ENCODE data around the gene PTPN7.
"Not testable (repeated sequence)": the region's sequence is repeated elsewhere in the genome, so short reads cannot be mapped to it uniquely, and the experiment has no call there.

Gene PTPN7

DNA sequence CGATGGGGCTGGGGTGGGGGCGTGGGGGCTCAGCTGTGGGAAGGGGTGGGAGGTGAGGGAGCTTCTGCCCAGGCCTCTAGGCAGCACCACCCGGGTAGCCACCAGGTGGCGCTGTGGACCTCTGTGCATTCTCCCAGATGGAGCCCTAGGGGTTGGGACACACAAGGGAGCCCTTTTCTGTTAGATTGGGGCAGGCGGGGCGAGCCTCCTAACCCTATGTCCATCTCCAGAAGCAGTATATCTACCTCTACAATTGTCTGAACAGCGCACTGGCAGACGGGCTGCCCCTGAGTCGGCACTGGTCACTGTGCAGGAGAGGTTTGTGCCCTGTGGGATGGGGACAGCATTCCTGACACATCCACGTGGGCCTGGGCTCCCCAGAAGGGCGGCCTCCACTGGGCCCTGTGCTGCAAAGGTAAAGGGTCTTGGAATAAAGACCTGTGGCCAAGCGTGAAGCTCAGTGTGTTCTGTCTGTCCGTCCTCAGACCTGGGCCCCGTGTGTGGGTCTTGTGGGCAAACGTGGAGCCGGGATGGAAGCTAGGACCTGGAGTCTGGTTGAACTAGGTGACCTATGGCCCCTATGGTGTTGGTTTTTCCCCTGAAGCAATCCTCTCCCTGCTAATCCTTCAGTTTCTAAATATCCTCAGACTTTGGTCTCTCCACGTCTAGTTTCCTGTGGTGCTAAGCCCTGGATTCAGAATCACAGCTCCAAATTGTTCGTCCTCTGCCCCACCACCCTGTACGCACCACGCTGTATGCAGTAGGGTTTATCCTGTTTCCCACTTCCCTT lies 28.8 kb upstream of the PTPN7 start:
- DNase-seq = peak; percentile 90

DNA sequence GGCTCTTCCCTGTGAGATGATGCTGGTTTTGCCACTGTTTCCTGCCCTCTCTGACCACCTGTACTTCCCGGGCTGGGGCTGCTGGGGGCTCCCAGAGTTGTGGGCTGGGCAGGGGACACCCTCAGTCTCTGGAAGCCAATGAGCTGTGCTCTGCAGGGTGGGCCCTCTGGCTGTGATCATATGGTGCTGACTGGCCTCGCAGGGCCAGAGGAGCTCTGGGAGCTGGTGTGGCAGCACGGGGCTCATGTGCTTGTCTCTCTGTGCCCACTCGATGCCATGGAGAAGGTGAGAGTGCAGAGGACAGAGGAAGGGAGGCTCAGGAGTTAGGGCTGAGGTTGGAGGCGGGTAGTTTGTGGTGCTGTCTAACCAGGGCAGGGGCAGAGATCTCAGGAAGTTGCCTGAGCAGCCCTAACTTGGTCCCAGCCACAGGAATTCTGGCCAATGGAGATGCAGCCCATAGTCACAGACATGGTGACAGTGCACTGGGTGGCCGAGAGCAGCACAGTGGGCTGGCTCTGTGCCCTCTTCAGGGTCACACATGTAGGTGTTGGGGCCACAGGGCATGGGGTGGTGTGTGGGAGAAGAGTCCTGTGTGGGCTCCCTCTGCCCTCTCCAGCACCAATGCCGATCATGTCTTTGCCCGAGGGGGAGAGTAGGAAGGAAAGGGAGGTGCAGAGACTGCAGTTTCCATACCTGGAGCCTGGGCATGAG lies 27.4 kb upstream of the PTPN7 start:
- no peak for DNase-seq

DNA sequence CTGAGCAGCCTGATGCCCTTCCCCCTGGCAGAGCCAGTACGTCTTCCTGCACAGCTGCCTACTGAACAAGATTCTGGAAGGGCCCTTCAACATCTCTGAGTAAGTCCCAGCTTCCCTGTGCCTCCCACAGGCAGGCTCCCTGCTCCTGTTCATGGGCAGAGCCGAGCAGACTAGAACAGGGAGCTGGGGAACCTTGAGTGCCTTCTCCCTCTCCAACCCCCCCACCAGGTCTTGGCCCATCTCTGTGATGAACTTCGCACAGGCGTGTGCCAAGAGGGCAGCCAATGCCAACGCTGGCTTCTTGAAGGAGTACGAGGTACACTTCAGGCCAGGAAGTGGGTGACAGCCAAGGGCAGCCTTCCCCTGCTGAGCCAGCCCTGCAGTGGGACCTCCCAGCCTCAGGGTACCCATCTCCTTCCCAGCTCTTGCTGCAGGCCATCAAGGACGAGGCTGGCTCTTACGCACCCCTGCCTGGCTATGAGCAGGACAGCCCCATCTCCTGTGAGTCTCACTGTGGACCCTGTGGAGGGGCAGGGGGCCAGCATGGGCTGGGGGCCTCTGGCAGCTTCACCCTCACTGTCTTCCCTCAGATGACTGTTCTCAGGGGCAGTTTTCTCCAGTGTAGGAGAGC lies 26.8 kb upstream of the PTPN7 start:
- DNase-seq = no peak

GRCh38 chr1:202186327-202186726 lies 25.9 kb upstream of the PTPN7 start:
- no peak for DNase-seq

- DNase-seq = peak; percentile 89
These were observed 24.5 kb upstream of the PTPN7 start for GRCh38 chr1:202184750-202185460.

GRCh38 chr1:202182040-202182877 lies 21.9 kb upstream of the PTPN7 start:
- DNase-seq = no peak

DNA sequence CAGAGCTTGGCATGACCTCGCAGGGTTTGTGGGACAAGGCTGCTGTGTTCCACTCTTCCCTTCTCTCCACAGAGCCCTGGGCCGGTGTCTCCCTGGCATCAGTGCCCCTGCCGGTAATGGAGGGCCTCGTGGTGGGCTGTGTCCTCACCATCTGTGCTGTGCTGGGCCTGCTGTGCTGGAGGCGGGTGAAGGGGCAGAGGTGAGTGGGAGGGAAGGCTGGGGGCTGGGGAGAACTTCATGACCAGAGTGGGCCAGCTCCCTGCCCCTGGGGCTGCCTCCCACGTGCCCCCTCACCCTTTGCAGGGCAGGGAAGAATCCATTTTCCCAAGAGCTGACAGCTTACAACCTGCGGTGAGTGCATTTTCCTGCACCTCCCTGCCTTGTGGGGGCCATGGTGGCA lies 21.2 kb upstream of the PTPN7 start:
- DNase-seq = no peak

GRCh38 chr1:202180751-202181139 lies 20.3 kb upstream of the PTPN7 start:
- DNase-seq = not testable (repeated sequence)

DNA sequence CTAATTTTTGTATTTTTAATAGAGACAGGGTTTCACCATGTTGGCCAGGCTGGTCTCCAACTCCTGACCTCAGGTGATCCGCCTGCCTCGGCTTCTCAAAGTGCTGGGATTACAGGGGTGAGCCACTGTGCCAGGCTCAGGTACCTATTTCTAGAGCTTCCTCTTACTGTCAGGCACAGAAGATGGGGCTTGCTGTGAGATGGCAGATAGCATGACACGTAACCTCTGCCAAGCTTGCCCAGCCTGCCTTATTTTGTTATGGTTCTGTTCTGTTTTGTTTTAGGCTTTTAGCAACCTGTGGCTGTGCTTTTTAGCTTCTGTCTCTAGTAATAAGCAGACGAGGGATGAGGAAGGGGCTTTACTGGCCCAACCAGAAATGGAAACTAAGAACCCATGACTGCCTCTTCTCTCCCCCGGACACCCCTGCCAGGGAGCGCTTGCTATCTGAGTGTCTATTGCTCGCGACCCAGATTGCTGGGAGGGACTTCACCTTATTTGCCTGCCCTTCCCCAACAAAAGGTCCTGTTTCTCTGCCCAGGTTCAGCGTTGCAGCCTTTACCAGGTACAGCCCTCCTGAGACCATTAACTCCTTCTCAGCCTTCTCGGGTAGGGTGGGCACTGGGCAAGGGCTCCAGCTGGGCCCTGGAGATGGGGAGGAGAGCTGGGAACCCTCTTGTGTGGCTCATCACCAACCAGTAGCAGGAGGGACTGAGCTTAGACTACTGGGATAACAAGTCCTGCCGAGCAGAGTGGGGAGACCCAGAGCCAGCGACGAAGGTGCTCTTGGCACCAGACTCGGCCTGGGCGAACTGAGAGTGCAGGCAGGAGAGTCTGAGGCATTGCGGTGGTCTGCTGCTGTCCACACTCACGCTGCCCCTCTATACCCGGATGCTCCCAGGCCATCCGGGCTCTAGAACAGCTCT lies 19.7 kb upstream of the PTPN7 start:
- DNase-seq = no peak

- no peak for DNase-seq
These were observed 16.8 kb upstream of the PTPN7 start for GRCh38 chr1:202176949-202177927.

DNA sequence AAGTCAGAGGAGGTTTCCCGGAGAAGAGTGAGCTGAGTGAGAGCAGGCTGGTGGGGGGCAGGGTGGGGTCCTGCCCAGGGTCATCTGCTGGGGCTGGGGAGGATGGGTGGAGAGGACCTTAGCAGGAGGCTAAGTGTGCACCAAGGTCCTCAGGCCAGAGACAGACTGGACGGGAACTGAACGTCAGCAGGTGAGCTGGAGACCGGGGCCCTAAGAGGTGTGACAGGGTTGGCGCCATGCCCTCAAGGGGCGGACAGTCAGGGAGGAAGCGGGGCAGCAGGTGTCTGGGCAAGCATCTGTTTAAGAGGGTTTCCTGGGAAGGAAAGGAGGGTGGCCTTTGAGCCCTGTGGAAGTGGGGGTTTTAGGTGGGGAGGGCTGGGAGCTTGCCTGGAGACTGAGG lies 13.6 kb upstream of the PTPN7 start:
- no peak for DNase-seq

DNA sequence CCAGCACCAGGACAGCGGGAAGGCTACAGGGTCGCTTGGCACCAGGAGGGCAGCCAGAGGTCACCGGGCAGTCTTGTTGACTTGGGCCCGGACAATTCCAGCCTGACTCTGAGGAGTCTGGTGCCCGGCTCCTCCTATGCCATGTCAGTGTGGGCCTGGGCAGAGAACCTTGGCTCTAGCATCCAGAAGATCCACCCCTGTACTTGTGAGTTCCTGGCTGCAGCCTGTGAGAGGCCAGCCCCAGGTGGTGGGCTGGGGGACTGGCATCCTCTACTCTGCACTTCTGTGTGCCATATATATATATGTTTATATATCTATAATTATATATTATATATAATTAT lies 11.6 kb upstream of the PTPN7 start:
- no peak for DNase-seq

DNA sequence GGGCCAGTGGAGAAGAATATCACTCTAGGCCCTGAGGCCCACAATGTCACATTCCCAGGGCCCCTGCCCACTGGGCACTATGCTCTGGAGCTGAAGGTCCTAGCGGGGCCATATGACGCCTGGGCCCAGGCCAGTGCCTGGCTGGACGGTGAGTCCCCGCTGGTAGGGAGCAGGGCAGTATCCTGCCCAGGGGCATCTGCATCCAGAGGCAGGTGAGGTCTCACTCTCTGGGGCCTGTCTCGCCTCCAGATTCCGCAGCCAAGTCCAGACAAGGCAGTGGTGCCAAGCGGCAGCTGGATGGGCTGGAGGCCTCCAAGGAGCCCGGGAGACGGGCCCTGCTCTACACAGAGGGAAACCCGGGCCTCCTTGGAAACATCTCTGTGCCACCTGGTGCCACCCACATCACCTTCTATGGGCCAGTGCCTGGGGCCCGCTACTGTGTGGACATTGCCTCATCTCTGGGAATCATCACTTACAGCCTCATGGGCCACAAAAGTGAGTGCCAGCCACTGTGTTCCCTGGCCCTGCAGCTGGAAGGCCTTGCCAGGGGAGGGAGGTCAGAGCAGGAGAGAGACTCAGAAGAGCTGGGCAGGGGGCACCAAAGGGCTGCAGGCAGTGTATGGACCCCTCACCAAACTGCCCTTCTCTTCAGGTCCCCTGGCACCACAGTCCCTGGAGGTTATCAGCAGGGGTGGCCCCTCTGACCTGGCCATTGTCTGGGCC lies 11.1 kb upstream of the PTPN7 start:
- no peak for DNase-seq

- DNase-seq = peak; percentile 29
These were observed 10.3 kb upstream of the PTPN7 start for GRCh38 chr1:202170726-202171125.

DNA sequence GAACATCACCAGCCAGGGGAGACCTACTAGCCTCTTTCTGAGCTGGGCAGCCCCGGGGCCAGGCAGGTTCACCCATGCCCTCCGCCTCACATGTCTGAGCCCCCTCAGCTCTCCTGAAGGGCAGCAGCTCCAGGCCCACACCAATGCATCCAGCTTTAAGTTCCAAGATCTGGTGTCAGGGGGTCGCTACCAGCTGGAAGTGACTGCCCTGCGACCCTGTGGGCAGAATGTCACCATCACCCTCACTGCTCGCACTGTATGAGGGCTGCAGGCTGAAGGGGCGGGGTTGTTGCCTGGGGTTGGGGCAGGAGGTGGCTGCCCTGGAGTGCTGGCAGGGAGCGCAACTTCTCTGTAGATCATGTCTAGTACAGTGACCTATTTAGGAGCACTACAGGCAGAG lies 8.5 kb upstream of the PTPN7 start:
- no peak for DNase-seq

- DNase-seq = no peak
These were observed 7.5 kb upstream of the PTPN7 start for GRCh38 chr1:202167708-202168415.

DNA sequence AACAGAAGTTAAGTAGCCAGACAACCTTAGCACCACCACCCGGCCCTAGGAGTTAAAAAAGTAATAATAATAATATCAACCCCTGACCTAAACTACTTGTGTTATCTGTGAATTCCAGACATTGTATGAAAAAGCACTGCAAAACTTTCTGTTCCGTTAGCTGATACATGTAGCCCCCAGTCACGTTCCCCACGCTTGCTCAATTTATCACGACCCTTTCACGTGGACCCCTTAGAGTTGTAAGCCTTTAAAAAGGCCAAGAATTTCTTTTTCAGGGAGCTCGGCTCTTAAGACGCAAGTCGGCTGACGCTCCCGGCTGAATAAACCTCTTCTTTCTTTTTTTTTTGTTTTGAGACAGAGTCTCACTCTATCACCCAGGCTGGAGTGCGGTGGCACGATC lies 6.7 kb upstream of the PTPN7 start:
- DNase-seq = not testable (repeated sequence)

- no peak for DNase-seq
These were observed 5.8 kb upstream of the PTPN7 start for GRCh38 chr1:202165942-202166843.
